Amygdala (tissue), 56 donors: ENCODE results near the gene GOLPH3L.
A peak's percentile ranks its signal among the peaks of the same experiment; 100 is the strongest.
"Not testable (repeated sequence)": the region's sequence is repeated elsewhere in the genome, so short reads cannot be mapped to it uniquely, and the experiment has no call there.

Source experiments
- DNase-seq, 56 donors: peaks; one replicate each; lab custom pipeline; 2025; lab: John Stamatoyannopoulos, UW

GOLPH3L gene

GRCh38 chr1:150696995-150697927 is at the start of gene GOLPH3L:
GOLPH3L (minus strand) TSS chr1:150697154; CDS start chr1:150694838, 2,316 bp downstream.
- peak; percentile 10 to 98 (median 89) for DNase-seq

- no peak for DNase-seq
Measured at GRCh38 chr1:150730130-150730721, 33.3 kb upstream of the GOLPH3L start.

DNA sequence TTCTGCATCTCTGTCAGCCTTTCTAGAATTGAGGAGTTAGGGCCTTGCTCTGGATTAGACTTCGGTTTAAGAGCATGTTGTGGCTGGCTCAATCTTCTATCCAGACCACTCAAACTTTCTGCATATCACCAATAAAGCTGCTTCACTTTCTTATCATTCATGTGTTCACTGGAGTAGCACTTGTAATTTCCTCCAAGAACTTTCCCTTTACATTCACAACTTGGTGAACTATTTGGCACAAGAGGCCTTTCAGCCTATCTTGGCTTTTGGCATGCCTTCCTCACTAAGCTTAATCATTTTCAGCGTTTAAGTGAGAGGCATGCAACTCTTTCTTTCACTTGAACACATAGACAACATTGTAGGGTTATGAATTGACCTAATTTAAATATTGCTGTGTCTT is 27.4 kb upstream of the GOLPH3L start:
- no peak for DNase-seq

- DNase-seq, result no peak
Measured at GRCh38 chr1:150720703-150721102, 23.7 kb upstream of the GOLPH3L start, which contains the start of gene HORMAD1. HORMAD1 (minus strand) TSS chr1:150720895; CDS start chr1:150719505, 1,390 bp downstream.

DNA sequence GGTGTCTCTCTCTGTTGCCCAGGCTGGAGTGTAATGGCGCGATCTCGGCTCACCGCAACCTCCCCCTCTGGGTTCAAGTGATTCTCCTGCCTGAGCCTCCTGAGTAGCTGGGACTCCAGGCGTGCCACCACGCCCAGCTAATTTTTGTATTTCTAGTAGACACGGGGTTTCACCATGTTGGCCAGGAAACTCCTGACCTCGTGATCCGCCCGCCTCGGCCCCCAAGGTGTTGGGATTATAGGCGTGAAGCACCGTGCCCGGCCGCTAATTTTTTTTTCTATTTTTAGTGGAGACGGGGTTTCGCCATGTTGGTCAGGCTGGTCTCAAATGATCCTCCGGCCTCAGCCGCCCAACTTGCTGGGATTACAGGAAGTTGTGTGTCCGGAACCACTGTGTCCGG is 23.1 kb upstream of the GOLPH3L start:
- DNase-seq, result no peak

- no peak for DNase-seq
Measured at GRCh38 chr1:150718225-150718891, 21.4 kb upstream of the GOLPH3L start.

DNA sequence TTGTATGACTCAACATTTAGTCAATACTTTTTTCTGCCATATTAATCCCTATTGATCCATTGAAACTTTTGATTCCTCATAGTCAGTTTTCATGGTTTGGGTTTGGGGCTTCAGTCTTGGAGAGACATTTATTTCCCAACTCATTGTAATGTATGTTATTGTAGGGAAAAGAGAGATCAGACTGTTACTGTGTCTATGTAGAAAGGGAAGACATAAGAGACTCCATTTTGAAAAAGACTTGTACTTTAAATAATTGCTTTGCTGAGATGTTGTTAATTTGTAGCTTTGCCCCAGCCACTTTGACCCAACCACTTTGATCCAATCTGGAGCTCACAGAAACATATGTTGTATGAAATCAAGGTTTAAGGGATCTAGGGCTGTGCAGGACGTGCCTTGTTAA is 12.1 kb upstream of the GOLPH3L start:
- not testable (repeated sequence) for DNase-seq

GRCh38 chr1:150708595-150708994 is 11.6 kb upstream of the GOLPH3L start:
- DNase-seq, result no peak

DNA sequence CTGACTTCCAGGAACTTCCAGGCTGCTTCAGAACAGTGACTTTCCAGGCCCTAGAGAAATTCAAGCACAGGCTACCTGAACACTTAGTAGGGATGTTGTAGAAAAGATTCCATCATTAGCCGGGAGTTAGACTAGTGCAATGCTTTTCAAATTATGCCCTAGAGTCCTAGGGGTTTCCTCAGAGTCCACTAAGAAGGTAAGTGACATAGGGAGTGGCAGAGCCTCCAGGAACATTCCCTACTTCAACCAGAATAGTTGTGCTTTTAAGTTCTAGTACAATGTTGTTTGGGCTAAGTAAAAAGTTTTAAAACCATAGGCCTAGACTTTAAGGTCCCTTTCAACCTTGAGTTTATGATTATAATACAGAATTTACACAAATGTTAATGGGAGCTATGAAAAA is 9.1 kb upstream of the GOLPH3L start:
- DNase-seq, result no peak

GRCh38 chr1:150703427-150703826 is 6.5 kb upstream of the GOLPH3L start:
- DNase-seq, result no peak

- no peak for DNase-seq
Measured at GRCh38 chr1:150696590-150696989, 364 bp downstream of the GOLPH3L start.

GRCh38 chr1:150696162-150696561 is 792 bp downstream of the GOLPH3L start:
- no peak for DNase-seq

DNA sequence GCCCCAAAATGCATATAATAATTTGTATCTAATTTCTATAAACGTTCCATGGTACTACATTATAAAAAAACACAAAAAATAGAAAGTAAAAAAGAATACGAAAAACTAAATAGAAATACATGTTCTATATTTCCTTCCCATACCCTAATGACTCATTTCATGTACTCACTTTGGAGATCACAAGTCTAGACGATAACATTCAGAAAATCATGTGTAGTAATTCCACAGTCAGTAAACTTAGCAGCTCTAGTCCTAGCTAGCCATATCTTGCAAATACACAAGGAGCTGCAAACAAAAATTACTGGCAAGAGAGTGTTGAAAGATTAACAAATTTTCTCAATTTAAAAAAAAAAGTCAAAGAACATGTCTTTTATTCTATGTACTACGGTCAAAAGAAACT is 1.4 kb downstream of the GOLPH3L start:
- DNase-seq, result no peak

GRCh38 chr1:150692720-150693119 is 4.2 kb downstream of the GOLPH3L start:
- DNase-seq, result no peak

DNA sequence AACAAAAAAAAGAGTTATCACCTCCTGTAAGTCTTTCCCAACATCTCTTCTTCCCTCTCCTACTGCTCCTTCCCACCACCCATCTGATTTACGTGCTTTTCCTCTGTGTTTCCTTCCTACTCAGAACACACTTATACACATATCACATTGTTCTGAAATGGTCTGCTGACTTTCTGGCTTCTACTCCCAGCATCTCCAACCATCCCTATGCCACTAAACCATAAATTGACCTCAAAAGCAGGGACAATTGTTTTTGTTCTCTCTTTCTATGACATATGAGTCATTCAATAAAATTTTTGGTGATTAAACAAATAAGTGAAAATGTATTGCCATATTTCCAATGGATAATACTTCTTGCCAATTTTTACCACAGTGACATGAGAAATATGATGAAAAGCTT is 8.2 kb downstream of the GOLPH3L start:
- no peak for DNase-seq

GRCh38 chr1:150686275-150686674 is 10.7 kb downstream of the GOLPH3L start:
- DNase-seq, result no peak

DNA sequence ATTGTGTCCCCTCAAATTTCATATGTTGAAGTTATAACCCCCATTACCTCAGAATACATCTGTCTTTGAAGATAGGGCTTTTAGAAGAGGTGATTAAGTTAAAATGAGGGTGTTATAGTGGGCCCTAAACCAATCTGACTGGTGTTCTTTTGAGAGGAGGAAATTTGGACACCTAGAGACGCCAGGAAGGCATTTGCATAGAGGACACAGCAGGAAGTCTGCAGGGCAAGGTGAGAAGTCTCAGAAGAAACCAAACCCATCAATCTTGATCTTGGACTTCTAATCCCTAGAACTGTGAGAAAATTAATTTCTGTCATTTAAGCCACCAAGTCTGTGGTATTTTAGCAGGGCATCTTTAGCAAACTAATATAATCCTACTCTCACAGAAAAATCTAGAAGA is 13.0 kb downstream of the GOLPH3L start:
- DNase-seq, result no peak

- no peak for DNase-seq
Measured at GRCh38 chr1:150678988-150679387, 18.0 kb downstream of the GOLPH3L start.

DNA sequence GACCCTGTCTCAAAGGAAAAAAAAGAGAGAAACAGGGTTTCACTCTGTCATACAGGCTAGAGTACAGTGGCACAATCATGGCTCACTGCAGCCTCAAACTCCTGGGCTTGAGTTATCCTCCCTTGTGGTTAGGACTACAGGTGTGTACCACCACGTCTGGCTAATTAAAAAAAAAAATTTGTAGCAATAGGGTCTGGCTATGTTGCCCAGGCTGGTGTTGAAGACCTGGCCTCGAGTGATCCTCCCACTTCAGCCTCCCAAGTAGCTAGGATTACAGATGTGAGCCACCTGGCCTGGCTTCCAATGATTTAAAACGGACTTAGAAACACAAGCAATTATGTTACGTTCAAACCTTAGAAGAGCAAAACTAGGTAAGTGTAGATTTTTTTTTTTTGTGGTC is 22.1 kb downstream of the GOLPH3L start:
- DNase-seq, result no peak

DNA sequence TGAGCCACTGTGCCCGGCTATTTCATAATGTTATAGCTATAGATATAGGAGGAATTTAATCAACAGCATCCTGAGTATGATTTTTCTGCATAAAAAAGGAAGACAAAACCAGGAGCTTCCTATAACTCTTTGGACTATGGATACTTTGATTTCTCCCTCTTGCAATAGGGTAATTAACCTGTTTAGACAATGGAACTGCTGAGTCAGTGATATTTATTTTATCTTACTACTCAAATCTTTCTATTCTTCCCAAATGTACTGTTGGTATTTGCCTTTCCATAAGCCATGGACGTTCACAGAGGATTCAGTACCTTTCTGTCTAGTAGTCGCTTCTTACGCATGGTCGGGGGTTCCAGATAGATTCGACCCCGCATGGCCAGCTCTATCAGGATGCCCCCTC is 33.6 kb downstream of the GOLPH3L start:
- DNase-seq, result no peak

DNA sequence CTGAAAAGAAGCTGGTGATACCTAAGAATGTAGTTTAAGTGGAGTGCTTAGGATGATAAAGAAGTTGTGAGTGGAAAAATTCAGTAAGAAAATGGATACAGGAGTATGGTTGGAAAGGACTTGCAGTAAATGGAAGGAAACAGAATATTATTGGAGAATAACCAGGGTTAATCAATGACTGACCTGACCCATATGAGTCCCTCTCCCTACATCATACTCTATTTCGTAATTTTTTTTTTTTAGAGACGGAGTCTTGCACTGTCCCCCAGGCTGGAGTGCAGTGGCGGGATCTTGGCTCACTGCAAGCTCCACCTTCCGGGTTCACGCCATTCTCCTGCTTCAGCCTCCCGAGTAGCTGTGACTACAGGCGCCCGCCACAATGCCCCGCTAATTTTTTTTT is 34.1 kb downstream of the GOLPH3L start:
- no peak for DNase-seq
